ENCODE results near the gene HMCN1.
A peak's percentile ranks its signal among the peaks of the same experiment; 100 is the strongest.

The HMCN1 gene

DNA sequence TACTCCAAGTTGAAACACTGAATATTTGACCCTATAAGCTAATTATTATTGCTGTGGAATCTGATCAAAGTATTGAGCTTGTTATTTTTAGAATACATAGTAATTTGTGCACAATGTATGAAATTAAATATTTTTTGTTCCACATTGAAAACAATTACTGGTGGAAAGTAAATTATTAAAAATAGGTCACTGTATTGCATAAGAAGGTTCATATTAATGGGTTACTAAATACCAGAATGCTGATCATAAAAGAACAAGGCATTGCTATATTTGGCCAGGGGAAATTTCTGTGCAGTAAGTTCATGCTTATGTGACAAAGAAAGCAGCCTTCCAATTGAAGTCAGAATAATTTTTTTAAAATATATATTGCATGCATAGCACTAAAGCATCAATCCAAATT is 481.4 kb downstream of the HMCN1 start:
- Histone ChIP-seq H3K4me3 (ENCODE audit: low read depth, low read length, poor library complexity, severe bottlenecking) (no peak overlapping the region), H3K36me3 (ENCODE audit: insufficient read depth, low read length) (no peaks in the 10 kb centered on the region), H3K9me3 (ENCODE audit: low read length) (no peaks in the 10 kb centered on the region), H2AFZ (ENCODE audit: low read length) (no peak overlapping the region), H4K20me1 (ENCODE audit: insufficient read depth, low read length) (no peaks in the 10 kb centered on the region), H3K4me2 (ENCODE audit: low read length) (no peak overlapping the region), H3K79me2 (ENCODE audit: insufficient read depth, low read length) (no peaks in the 10 kb centered on the region), H3K9ac (ENCODE audit: low read length) (no peak overlapping the region), H3K27ac (ENCODE audit: low read depth, low read length, poor library complexity, severe bottlenecking) (no peak overlapping the region), H3F3A (ENCODE audit: insufficient read depth, low read length) (no peaks in the 10 kb centered on the region), H3K4me1 (ENCODE audit: insufficient read depth, low read length, severe bottlenecking) (peaks cover 22% of the 10 kb centered on the region), H3K27me3 (ENCODE audit: insufficient read depth, low read length) (no peaks in the 10 kb centered on the region), H3K9me2 (ENCODE audit: low read depth, low read length) (no peaks in the 10 kb centered on the region)
- no peak for TF ChIP-seq EZH2 (IDR thresholded peaks at IDR 0.05; ENCODE audit: borderline replicate concordance, low read length)
- TF ChIP-seq, protein P1, sequence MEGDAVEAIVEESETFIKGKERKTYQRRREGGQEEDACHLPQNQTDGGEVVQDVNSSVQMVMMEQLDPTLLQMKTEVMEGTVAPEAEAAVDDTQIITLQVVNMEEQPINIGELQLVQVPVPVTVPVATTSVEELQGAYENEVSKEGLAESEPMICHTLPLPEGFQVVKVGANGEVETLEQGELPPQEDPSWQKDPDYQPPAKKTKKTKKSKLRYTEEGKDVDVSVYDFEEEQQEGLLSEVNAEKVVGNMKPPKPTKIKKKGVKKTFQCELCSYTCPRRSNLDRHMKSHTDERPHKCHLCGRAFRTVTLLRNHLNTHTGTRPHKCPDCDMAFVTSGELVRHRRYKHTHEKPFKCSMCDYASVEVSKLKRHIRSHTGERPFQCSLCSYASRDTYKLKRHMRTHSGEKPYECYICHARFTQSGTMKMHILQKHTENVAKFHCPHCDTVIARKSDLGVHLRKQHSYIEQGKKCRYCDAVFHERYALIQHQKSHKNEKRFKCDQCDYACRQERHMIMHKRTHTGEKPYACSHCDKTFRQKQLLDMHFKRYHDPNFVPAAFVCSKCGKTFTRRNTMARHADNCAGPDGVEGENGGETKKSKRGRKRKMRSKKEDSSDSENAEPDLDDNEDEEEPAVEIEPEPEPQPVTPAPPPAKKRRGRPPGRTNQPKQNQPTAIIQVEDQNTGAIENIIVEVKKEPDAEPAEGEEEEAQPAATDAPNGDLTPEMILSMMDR (IDR thresholded peaks at IDR 0.05; ENCODE audit: low read length), result no peak

DNA sequence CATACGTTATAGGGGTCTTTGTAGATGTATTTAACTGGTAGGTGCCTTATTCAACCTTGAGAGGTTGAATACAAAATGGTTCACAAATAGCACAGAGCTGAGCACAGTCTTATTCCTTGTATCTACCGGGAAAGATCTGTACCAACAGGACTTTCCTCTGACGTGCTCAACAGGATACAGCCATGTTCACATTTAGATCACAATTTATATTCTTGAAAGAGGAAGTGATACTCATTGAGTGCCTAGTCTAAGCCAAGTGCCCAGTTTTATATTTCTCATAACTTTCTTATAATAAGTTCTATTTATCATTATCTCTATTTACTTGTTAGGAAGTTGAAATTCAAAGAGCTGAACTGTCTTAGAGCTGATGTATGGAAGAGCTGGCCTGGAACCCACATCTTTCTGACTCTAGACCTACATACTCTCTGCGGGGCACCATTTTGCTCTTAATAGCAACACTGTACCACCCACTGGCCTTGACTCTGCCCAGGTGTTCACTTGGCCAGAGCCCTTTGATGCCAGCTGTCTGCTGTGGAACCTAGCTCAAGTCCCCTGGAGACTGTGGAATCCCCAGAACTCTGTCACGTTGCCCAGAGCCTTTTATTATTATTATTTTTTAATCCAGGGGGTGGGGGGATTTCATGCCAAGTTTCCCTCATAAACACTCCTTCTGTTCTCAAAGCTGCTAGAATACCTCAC is 484.6 kb downstream of the HMCN1 start:
- no peaks in the 10 kb centered on the region for H3K27me3 ChIP-seq (ENCODE audit: insufficient read depth, low read length)
- H3K27ac ChIP-seq (ENCODE audit: low read depth, low read length, poor library complexity, severe bottlenecking), result peak overlapping the region; percentile 82
- no peaks in the 10 kb centered on the region for H3K79me2 ChIP-seq (ENCODE audit: insufficient read depth, low read length)
- TF ChIP-seq, protein P1 (IDR thresholded peaks at IDR 0.05; ENCODE audit: low read length), result no peak
- no peak for TF ChIP-seq EZH2 (IDR thresholded peaks at IDR 0.05; ENCODE audit: borderline replicate concordance, low read length)
- H3K9ac ChIP-seq (ENCODE audit: low read length), result no peak overlapping the region
- H3K4me3 ChIP-seq (ENCODE audit: low read depth, low read length, poor library complexity, severe bottlenecking), result no peak overlapping the region
- no peaks in the 10 kb centered on the region for H3K9me2 ChIP-seq (ENCODE audit: low read depth, low read length)
- peaks cover 36% of the 10 kb centered on the region for H3K4me1 ChIP-seq (ENCODE audit: insufficient read depth, low read length, severe bottlenecking)
- H3K9me3 ChIP-seq (ENCODE audit: low read length), result no peaks in the 10 kb centered on the region
- no peaks in the 10 kb centered on the region for H3F3A ChIP-seq (ENCODE audit: insufficient read depth, low read length)
- H2AFZ ChIP-seq (ENCODE audit: low read length), result no peak overlapping the region
- H4K20me1 ChIP-seq (ENCODE audit: insufficient read depth, low read length), result no peaks in the 10 kb centered on the region
- H3K4me2 ChIP-seq (ENCODE audit: low read length), result peak overlapping the region; percentile 25; the same call in 1 of the 2 replicates
- H3K36me3 ChIP-seq (ENCODE audit: insufficient read depth, low read length), result no peaks in the 10 kb centered on the region

DNA sequence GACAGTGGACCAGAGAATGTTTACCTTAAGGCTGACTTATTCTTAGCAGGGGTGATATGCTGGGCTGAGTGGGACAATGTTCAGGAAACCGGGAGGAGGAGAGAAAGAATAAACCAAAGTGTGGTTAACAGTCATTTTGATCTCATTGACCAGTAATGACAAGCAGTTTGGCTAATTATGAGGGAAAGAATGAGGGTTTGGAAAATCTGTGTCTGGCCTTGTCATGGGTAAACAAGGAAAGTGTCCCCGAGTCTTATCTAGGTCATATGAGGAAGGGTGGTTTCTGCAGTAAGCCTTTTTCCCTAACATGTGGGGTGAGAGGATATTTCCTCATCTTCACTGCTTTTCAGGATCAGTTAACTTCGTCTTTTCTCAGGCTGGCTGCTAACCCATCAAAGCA is 485.9 kb downstream of the HMCN1 start:
- Histone ChIP-seq H3K4me2 (ENCODE audit: low read length) (no peak overlapping the region), H3K4me3 (ENCODE audit: low read depth, low read length, poor library complexity, severe bottlenecking) (no peak overlapping the region)

More for the DNA sequence above, 485.9 kb downstream of the HMCN1 start:
- Histone ChIP-seq H3F3A (ENCODE audit: insufficient read depth, low read length) (no peaks in the 10 kb centered on the region), H3K79me2 (ENCODE audit: insufficient read depth, low read length) (no peaks in the 10 kb centered on the region), H2AFZ (ENCODE audit: low read length) (no peak overlapping the region), H3K36me3 (ENCODE audit: insufficient read depth, low read length) (no peaks in the 10 kb centered on the region), H3K9ac (ENCODE audit: low read length) (no peak overlapping the region), H3K9me3 (ENCODE audit: low read length) (no peaks in the 10 kb centered on the region), H3K4me1 (ENCODE audit: insufficient read depth, low read length, severe bottlenecking) (peaks cover 36% of the 10 kb centered on the region), H4K20me1 (ENCODE audit: insufficient read depth, low read length) (no peaks in the 10 kb centered on the region), H3K27ac (ENCODE audit: low read depth, low read length, poor library complexity, severe bottlenecking) (peak overlapping the region; percentile 82), H3K27me3 (ENCODE audit: insufficient read depth, low read length) (no peaks in the 10 kb centered on the region), H3K9me2 (ENCODE audit: low read depth, low read length) (no peaks in the 10 kb centered on the region)
- TF ChIP-seq, protein P1 (IDR thresholded peaks at IDR 0.05; ENCODE audit: low read length), result no peak
- TF ChIP-seq EZH2 (IDR thresholded peaks at IDR 0.05; ENCODE audit: borderline replicate concordance, low read length), result no peak
